HepG2 (cell line): ENCODE data around the gene GAS6. TPM values are rescaled to one million over a fixed set of nuclear protein-coding genes. Genes with fewer than 3 reads are reported as not detected.

Experiments
- ATAC-seq: fragments of 200-7000 bp; cut with Tn5 transposase; 3 replicates; pipeline ENCODE4 v1.9.1; 2020; ENCODE audit warnings: mild to moderate bottlenecking, moderate library complexity
- BruUV-seq: library from RNA; stranded (reverse); fragments of 400-500 nt; replicated peaks from 2 replicates; lab custom pipeline; 2021; lab: Mats Ljungman, UMichigan
- CTCF ChIA-PET: fragments of 300-600 bp; formaldehyde crosslinking; extraction: SDS; loops from one replicate; lab custom pipeline; 2021; ENCODE audit warnings: low total read pairs, inconsistent platforms, low intra/inter-chr PET ratio; lab: Yijun Ruan, JAX
- POLR2A ChIA-PET: fragments of 350-600 bp; sonication (Branson Sonifier 250); formaldehyde crosslinking; loops from one replicate; lab custom pipeline; 2020; ENCODE audit warnings: antibody characterized with exemption, inconsistent platforms; lab: Yijun Ruan, JAX
- DNase-seq: peaks from one replicate; pipeline ENCODE4 v3.0.0-alpha.2; 2015; ENCODE audit warnings: low spot score
- FAIRE-seq: peaks from 3 replicates; lab custom pipeline; 2011; peaks lifted over from hg19 to GRCh38; lab: Jason Lieb, UNC
- H2AFZ ChIP-seq: one replicate; pipeline ENCODE4 v1.6.1; 2011; ENCODE audit warnings: low read length, inconsistent platforms
- H3K27ac ChIP-seq: fragments of 300-600 bp; 3 replicates; pipeline ENCODE4 v1.8.0; 2011; ENCODE audit warnings: mixed run types, mild to moderate bottlenecking, mixed read lengths, low read length, inconsistent platforms; ENCODE audit not compliant: insufficient read depth; ENCODE audit errors: extremely low read length
- H3K27me3 ChIP-seq, 2 experiments: fragments of 200-600 bp in 1 of 2; 2 replicates in 1 of 2; 3 replicates in 1 of 2; pipeline versions ENCODE4 v1.6.0 to v1.8.0; 2011; ENCODE audit warnings: low read length in 2 of 2, mild to moderate bottlenecking in 2 of 2, moderate library complexity in 2 of 2, inconsistent platforms in 1 of 2; ENCODE audit not compliant: insufficient read depth in 2 of 2, control insufficient read depth in 1 of 2
- H3K36me3 ChIP-seq, 2 experiments: fragments of 200-600 bp in 1 of 2; replicated peaks in 1 of 2; 2 replicates in 1 of 2; 3 replicates in 1 of 2; pipeline versions ENCODE4 v1.5.1 to v1.8.0; 2011; ENCODE audit warnings: low read length in 2 of 2, inconsistent platforms in 1 of 2; ENCODE audit not compliant: insufficient read depth in 2 of 2, control insufficient read depth in 1 of 2
- H3K4me1 ChIP-seq: 2 replicates; pipeline ENCODE4 v1.5.1; 2012; ENCODE audit warnings: low read length, inconsistent platforms; ENCODE audit not compliant: insufficient read depth
- H3K4me2 ChIP-seq: 2 replicates; pipeline ENCODE4 v1.6.0; 2011; ENCODE audit warnings: low read depth, low read length, inconsistent platforms
- H3K4me3 ChIP-seq, 3 experiments: fragments of 200-600 bp in 1 of 3; sonication (generic), shearing (Covaris generic) in 1 of 3; replicated peaks in 1 of 3; 2 replicates each; pipeline ENCODE4 v1.5.1; 2011 to 2016; ENCODE audit warnings: low read length in 3 of 3, inconsistent platforms in 2 of 3, low read depth in 2 of 3, mild to moderate bottlenecking in 2 of 3, control low read depth in 1 of 3, mixed read lengths in 1 of 3; ENCODE audit not compliant: insufficient read depth in 1 of 3
- H3K79me2 ChIP-seq: one replicate; pipeline ENCODE4 v1.6.1; 2011; ENCODE audit warnings: low read length, inconsistent platforms; ENCODE audit not compliant: insufficient read depth
- H3K9ac ChIP-seq: 2 replicates; pipeline ENCODE4 v1.6.0; 2011; ENCODE audit warnings: mild to moderate bottlenecking, low read depth, low read length, inconsistent platforms; ENCODE audit not compliant: insufficient read depth
- H3K9me3 ChIP-seq: 2 replicates; pipeline ENCODE4 v1.5.1; 2012; ENCODE audit warnings: mild to moderate bottlenecking, low read length
- H4K20me1 ChIP-seq: 2 replicates; pipeline ENCODE4 v1.6.0; 2011; ENCODE audit warnings: inconsistent platforms, mild to moderate bottlenecking, low read length, moderate library complexity; ENCODE audit not compliant: insufficient read depth
- GATAD1 ChIP-seq: IDR thresholded peaks from 2 replicates; pipeline ENCODE4 v1.6.1; 2016; ENCODE audit warnings: missing genetic modification reagents, missing compliant biosample characterization
- JDP2 ChIP-seq: sonication (generic); formaldehyde crosslinking; IDR thresholded peaks from 2 replicates; pipeline ENCODE4 v1.8.1; 2022; ENCODE audit warnings: missing genetic modification reagents, borderline replicate concordance
- MED1 ChIP-seq: sonication (generic); formaldehyde crosslinking; IDR thresholded peaks from 2 replicates; pipeline ENCODE4 v1.4.0; 2020; ENCODE audit warnings: missing genetic modification reagents
- NFYC ChIP-seq: IDR thresholded peaks from 2 replicates; pipeline ENCODE4 v1.6.1; 2016; ENCODE audit warnings: missing genetic modification reagents, missing compliant biosample characterization
- NR3C1 ChIP-seq: sonication (generic); formaldehyde crosslinking; IDR thresholded peaks from 2 replicates; pipeline ENCODE4 v1.4.0; 2020; ENCODE audit warnings: missing genetic modification reagents
- SATB2 ChIP-seq: sonication (generic); formaldehyde crosslinking; IDR thresholded peaks from 2 replicates; pipeline ENCODE4 v1.5.0; 2020; ENCODE audit warnings: missing genetic modification reagents
- ZKSCAN1 ChIP-seq: fragments of 150-350 bp; IDR thresholded peaks from 2 replicates; pipeline ENCODE4 v1.6.1; 2014; ENCODE audit warnings: low read length
- ZNF546 ChIP-seq: sonication (generic); formaldehyde crosslinking; conservative IDR thresholded peaks from 2 replicates; pipeline ENCODE4 v1.8.1; 2023; ENCODE audit warnings: mild to moderate bottlenecking, missing genetic modification reagents
- ZNF720 ChIP-seq: sonication (generic); formaldehyde crosslinking; IDR thresholded peaks from 2 replicates; pipeline ENCODE4 v1.4.0; 2020; ENCODE audit warnings: missing genetic modification reagents
- ZNF75D ChIP-seq: sonication (generic); formaldehyde crosslinking; IDR thresholded peaks from 2 replicates; pipeline ENCODE4 v1.8.1; 2023; ENCODE audit warnings: missing genetic modification reagents, mild to moderate bottlenecking, borderline replicate concordance
- WGBS: methylation state at CpG from one replicate; pipeline ENCODE4 v1.1.6; 2017; ENCODE audit warnings: low lambda C conversion rate; 5-methylcytosine and 5-hydroxymethylcytosine counted together
- in situ Hi-C: cut with HindIII; loops from 2 replicates; pipeline ENCODE4 v1.10.0; 2017; ENCODE audit warnings: low pct_unique_long_range_greater_than_20kb; ENCODE audit not compliant: extremely low pct_ligation_motif_present
- intact Hi-C: fragments of 100-400 bp; cut with micrococcal nuclease; formaldehyde crosslinking; loops from one replicate; pipeline ENCODE4 v1.10.0; 2022; ENCODE audit not compliant: unreplicated experiment
- polyA plus RNA-seq, 8 experiments: library from polyadenylated mRNA; depleted of rRNA in 3 of 8; stranded (reverse) in 7 of 8; unstranded in 1 of 8; fragments of >200 nt; fragmentation: Illumina TruSeq in 4 of 8; extraction: Trizol in 4 of 8; gene quantifications; 2 replicates each; pipeline versions ENCODE4 v1.2.1 to v1.2.3, GENCODE V29; 2011 to 2016; ENCODE audit warnings: low read depth in 4 of 8, missing spikeins in 1 of 8, mixed read lengths in 1 of 8; ENCODE audit not compliant: insufficient read depth in 1 of 8
- total RNA-seq, 5 experiments: library from RNA; depleted of rRNA; stranded (reverse); fragments of >200 nt; fragmentation: Illumina TruSeq; extraction: Trizol; gene quantifications; 2 replicates each; pipeline ENCODE4 v1.2.3, GENCODE V29; 2016; ENCODE audit warnings: low read depth in 1 of 5
- TF ChIP-seq, protein P1 (sequence below): sonication (generic); formaldehyde crosslinking; IDR thresholded peaks from 2 replicates; pipeline ENCODE4 v1.8.1; 2023; ENCODE audit warnings: mild to moderate bottlenecking, moderate library complexity, missing genetic modification reagents
- TF ChIP-seq, protein P2 (sequence below): sonication (generic); formaldehyde crosslinking; IDR thresholded peaks from one replicate; pipeline ENCODE4 v1.5.1; 2020; ENCODE audit warnings: mild to moderate bottlenecking, missing genetic modification reagents; ENCODE audit errors: not compliant biosample characterization

Gene GAS6
- total and polyA plus RNA-seq, 2 of the 13 experiments (the other 11 are each of a cell fraction or from before 2014, with no cell fraction given), result 0.09 to 0.24 TPM

DNA sequence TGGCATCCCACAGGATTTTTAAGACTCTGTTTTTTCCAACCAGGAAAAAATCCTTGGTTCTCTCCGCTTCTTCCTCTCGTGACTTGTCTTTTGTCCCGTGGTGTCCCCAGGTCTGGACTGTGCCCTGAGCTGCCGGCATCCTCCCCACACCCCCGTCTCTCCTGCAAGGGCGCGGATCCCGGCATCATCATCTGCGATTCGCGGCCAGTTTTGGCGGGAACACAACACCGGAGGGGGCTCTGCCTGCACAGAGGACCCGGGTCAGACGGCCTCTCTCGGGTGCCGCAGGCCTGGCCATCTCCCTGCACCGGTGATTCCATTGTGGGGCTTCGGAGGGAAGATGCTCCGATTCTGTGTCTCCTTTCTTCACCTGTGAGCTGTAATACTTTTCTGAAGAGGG lies 18.8 kb upstream of the GAS6 start:
- Histone ChIP-seq H3K27me3 (peaks cover 2 to 32% of the 10 kb centered on the region in 2 experiments; a peak in 3 of 5 replicates), H3K4me2 (no peak overlapping the region), H3K9me3 (no peaks in the 10 kb centered on the region), H3K27ac (no peak overlapping the region), H3K36me3 (no peaks in the 10 kb centered on the region)
- FAIRE-seq, result no peak
- TF ChIP-seq GATAD1 (CRISPR knock-in tag) (no peak), MED1 (no peak), NFYC (CRISPR knock-in tag) (no peak), ZNF75D (CRISPR knock-in tag) (no peak), NR3C1 (no peak), ZKSCAN1 (no peak)
- TF ChIP-seq, protein P1, sequence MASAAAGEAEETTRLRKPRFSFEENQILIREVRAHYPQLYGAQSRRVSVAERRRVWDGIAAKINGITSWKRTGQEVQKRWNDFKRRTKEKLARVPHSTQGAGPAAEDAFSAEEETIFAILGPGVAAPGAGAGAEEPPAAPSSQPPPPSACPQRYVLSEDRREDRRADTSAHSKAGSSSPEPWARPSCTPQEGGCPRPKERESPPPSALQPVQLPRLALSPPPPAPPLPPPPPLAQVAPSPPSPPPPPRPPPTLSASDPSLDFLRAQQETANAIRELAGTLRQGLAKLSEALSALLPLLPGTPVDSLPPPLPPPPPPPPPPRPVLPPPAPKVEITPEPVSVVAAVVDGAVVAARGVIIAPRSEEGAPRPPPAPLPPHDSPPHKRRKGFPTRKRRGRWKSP, result no peak
- TF ChIP-seq, all 625 proteins: peak for 0
- Histone ChIP-seq H3K9ac (no peak overlapping the region), H2AFZ (no peak overlapping the region), H3K79me2 (no peaks in the 10 kb centered on the region), H3K4me3 (no peak overlapping the region), H3K4me1 (no peaks in the 10 kb centered on the region), H4K20me1 (no peaks in the 10 kb centered on the region)
- BruUV-seq, result no TSS peak
- in situ Hi-C loops, result no loop called here
- intact Hi-C loops, result no loop called here
- POLR2A ChIA-PET, result no interaction called here
- no peak for DNase-seq
- CTCF ChIA-PET, result no interaction called here
- 66% methylated on average over 18 of the region's 20 CpGs for WGBS
- no peak for ATAC-seq

DNA sequence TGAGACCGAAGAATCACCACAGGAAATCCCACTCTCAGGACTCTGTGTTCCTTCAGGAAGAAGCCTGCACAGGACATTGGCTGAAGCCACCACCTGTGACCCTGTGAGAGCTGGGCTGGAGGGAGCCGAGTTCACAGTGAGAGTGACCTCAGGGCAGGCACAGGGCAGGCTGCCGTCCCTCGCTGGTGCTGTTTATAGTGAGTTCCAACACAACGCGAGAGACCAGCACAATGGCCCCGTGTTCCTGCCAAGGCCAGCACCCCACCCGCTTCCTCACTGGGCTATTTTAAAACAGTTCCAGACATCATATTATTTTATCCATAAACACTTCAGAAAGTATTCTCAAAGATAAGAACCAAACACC lies 18.4 kb upstream of the GAS6 start:
- Histone ChIP-seq H3K9ac (no peak overlapping the region), H3K4me1 (no peaks in the 10 kb centered on the region), H3K27ac (no peak overlapping the region), H3K36me3 (no peaks in the 10 kb centered on the region), H3K4me2 (no peak overlapping the region), H3K9me3 (no peaks in the 10 kb centered on the region), H3K79me2 (no peaks in the 10 kb centered on the region), H4K20me1 (no peaks in the 10 kb centered on the region), H3K4me3 (no peak overlapping the region), H3K27me3 (peaks cover 3 to 30% of the 10 kb centered on the region in 2 experiments; a peak in 3 of 5 replicates), H2AFZ (no peak overlapping the region)
- BruUV-seq, result no TSS peak
- ChIA-PET POLR2A (no interaction called here), CTCF (no interaction called here)
- intact Hi-C loops, result no loop called here
- no peak for DNase-seq
- no peak for FAIRE-seq
- WGBS, result 43% methylated on average over 6 of the region's 8 CpGs
- in situ Hi-C loops, result no loop called here
- ATAC-seq, result peak; percentile 55; the same call in 2 of the 3 replicates
- TF ChIP-seq, protein P2, sequence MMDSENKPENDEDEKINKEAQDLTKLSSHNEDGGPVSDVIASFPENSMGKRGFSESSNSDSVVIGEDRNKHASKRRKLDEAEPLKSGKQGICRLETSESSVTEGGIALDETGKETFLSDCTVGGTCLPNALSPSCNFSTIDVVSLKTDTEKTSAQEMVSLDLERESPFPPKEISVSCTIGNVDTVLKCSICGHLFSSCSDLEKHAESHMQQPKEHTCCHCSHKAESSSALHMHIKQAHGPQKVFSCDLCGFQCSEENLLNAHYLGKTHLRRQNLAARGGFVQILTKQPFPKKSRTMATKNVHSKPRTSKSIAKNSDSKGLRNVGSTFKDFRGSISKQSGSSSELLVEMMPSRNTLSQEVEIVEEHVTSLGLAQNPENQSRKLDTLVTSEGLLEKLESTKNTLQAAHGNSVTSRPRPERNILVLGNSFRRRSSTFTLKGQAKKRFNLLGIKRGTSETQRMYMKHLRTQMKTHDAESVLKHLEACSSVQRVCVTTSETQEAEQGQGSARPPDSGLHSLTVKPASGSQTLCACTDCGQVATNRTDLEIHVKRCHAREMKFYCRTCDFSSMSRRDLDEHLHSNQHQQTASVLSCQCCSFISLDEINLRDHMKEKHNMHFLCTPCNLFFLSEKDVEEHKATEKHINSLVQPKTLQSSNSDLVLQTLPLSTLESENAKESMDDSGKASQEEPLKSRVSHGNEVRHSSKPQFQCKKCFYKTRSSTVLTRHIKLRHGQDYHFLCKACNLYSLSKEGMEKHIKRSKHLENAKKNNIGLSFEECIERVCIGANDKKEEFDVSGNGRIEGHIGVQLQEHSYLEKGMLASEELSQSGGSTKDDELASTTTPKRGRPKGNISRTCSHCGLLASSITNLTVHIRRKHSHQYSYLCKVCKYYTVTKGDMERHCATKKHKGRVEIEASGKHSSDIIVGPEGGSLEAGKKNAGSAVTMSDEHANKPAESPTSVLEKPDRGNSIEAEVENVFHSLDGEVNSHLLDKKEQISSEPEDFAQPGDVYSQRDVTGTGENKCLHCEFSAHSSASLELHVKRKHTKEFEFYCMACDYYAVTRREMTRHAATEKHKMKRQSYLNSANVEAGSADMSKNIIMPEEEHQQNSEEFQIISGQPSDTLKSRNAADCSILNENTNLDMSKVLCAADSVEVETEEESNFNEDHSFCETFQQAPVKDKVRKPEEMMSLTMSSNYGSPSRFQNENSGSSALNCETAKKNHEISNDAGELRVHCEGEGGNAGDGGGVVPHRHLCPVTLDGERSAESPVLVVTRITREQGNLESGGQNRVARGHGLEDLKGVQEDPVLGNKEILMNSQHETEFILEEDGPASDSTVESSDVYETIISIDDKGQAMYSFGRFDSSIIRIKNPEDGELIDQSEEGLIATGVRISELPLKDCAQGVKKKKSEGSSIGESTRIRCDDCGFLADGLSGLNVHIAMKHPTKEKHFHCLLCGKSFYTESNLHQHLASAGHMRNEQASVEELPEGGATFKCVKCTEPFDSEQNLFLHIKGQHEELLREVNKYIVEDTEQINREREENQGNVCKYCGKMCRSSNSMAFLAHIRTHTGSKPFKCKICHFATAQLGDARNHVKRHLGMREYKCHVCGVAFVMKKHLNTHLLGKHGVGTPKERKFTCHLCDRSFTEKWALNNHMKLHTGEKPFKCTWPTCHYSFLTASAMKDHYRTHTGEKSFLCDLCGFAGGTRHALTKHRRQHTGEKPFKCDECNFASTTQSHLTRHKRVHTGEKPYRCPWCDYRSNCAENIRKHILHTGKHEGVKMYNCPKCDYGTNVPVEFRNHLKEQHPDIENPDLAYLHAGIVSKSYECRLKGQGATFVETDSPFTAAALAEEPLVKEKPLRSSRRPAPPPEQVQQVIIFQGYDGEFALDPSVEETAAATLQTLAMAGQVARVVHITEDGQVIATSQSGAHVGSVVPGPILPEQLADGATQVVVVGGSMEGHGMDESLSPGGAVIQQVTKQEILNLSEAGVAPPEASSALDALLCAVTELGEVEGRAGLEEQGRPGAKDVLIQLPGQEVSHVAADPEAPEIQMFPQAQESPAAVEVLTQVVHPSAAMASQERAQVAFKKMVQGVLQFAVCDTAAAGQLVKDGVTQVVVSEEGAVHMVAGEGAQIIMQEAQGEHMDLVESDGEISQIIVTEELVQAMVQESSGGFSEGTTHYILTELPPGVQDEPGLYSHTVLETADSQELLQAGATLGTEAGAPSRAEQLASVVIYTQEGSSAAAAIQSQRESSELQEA (CRISPR knock-in tag), result no peak
- TF ChIP-seq ZNF546 (CRISPR knock-in tag) (no peak), SATB2 (CRISPR knock-in tag) (no peak), JDP2 (CRISPR knock-in tag) (no peak), ZNF720 (CRISPR knock-in tag) (no peak)
